Right atrium auricular region (tissue), 2 donors: ENCODE results near the gene SACM1L. TPM values are rescaled to one million over a fixed set of nuclear protein-coding genes. Genes with fewer than 3 reads are reported as not detected.
A peak's percentile ranks its signal among the peaks of the same experiment; 100 is the strongest.

Experiments
- DNase-seq: peaks from one replicate; pipeline ENCODE4 v3.0.0-alpha.2; 2019; ENCODE audit warnings: low spot score
- H3K27ac ChIP-seq, 2 donors: fragments of 200-600 bp; sonication (generic); 1 replicate in 1 of 2; 2 replicates in 1 of 2; pipeline ENCODE4 v1.5.1; 2016 to 2019
- H3K27me3 ChIP-seq, 2 donors: fragments of 200-600 bp; sonication (generic); one replicate each; pipeline versions ENCODE4 v1.5.1 to v1.6.0; 2017 to 2019
- H3K36me3 ChIP-seq: fragments of 200-600 bp; sonication (generic); one replicate; pipeline ENCODE4 v1.5.1; 2016
- H3K4me1 ChIP-seq, 2 donors: fragments of 200-600 bp; sonication (generic); one replicate each; pipeline versions ENCODE4 v1.5.1 to v1.6.0; 2017 to 2019
- H3K4me3 ChIP-seq, 2 donors: fragments of 200-600 bp; sonication (generic); 1 replicate in 1 of 2; 2 replicates in 1 of 2; pipeline ENCODE4 v1.5.1; 2017 to 2019; ENCODE audit warnings: mild to moderate bottlenecking in 1 of 2, moderate library complexity in 1 of 2
- H3K9me3 ChIP-seq, 2 donors: fragments of 200-600 bp; sonication (generic); one replicate each; pipeline ENCODE4 v1.5.1; 2019
- CTCF ChIP-seq, 2 donors: fragments of 200-600 bp; sonication (generic); IDR thresholded peaks; one replicate each; pipeline ENCODE4 v1.5.1; 2019; ENCODE audit warnings: antibody characterized with exemption in 2 of 2
- total RNA-seq, 2 donors: library from RNA; depleted of rRNA; stranded (reverse); fragments of >200 nt; gene quantifications; one replicate each; pipeline ENCODE4 v1.1.0, GENCODE V29; 2016

The SACM1L gene
- total RNA-seq, 2 donors from 2014 or later = 16.6 to 18.7 TPM

- Histone ChIP-seq H3K27me3 (peaks cover 0 to 9% of the 10 kb centered on the region in 2 donors), H3K36me3 (no peaks in the 10 kb centered on the region), H3K9me3 (peaks cover 0 to 14% of the 10 kb centered on the region in 2 donors), H3K4me3 (no peak overlapping the region), H3K4me1 (peaks cover 0 to 11% of the 10 kb centered on the region in 2 donors), H3K27ac (no peak overlapping the region)
- TF ChIP-seq CTCF (IDR thresholded peaks at IDR 0.05) = no peak
- DNase-seq = peak; percentile 13
Observed at GRCh38 chr3:45792036-45792435, 102.8 kb downstream of the SACM1L start.

GRCh38 chr3:45792516-45793172, 103.4 kb downstream of the SACM1L start:
- peaks cover 0 to 9% of the 10 kb centered on the region in 2 donors for H3K27me3 ChIP-seq
- H3K9me3 ChIP-seq = peaks cover 0 to 14% of the 10 kb centered on the region in 2 donors
- DNase-seq = peak; percentile 36
- H3K36me3 ChIP-seq = no peaks in the 10 kb centered on the region
- H3K27ac ChIP-seq = no peak overlapping the region
- no peak for TF ChIP-seq CTCF (IDR thresholded peaks at IDR 0.05)
- H3K4me3 ChIP-seq = no peak overlapping the region
- peaks cover 0 to 11% of the 10 kb centered on the region in 2 donors for H3K4me1 ChIP-seq

GRCh38 chr3:45793482-45794176, 104.4 kb downstream of the SACM1L start:
- Histone ChIP-seq H3K4me3 (no peak overlapping the region), H3K4me1 (peaks cover 0 to 11% of the 10 kb centered on the region in 2 donors), H3K9me3 (peaks cover 0 to 14% of the 10 kb centered on the region in 2 donors), H3K27me3 (peaks cover 0 to 9% of the 10 kb centered on the region in 2 donors), H3K27ac (no peak overlapping the region), H3K36me3 (no peaks in the 10 kb centered on the region)
- DNase-seq = peak; percentile 28
- no peak for TF ChIP-seq CTCF (IDR thresholded peaks at IDR 0.05)

GRCh38 chr3:45794177-45794560, 105.0 kb downstream of the SACM1L start:
- peaks cover 0 to 11% of the 10 kb centered on the region in 2 donors for H3K9me3 ChIP-seq

DNA sequence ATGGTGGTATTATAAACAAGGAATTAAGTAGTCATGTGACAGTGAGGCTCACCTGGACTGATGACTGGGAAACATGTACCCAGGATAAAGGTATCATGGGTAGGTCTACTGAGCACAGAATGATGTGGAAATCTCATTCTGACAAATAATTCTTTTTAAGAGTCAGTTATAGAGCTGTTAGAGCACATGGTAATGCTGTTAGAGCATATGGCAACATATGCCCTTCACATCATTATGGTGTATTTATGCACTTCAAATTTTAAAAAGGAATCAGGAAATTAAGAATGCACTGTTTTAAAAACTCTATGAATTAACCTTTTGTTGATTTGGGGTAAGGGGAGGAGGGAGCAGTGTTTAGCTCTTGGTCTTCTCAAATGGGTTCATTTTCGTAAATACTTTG, 105.5 kb downstream of the SACM1L start:
- peaks cover 0 to 11% of the 10 kb centered on the region in 2 donors for H3K4me1 ChIP-seq
- H3K27me3 ChIP-seq = peaks cover 0 to 9% of the 10 kb centered on the region in 2 donors

More at GRCh38 chr3:45794177-45794560, 105.0 kb downstream of the SACM1L start:
- Histone ChIP-seq H3K36me3 (no peaks in the 10 kb centered on the region), H3K4me1 (peaks cover 0 to 11% of the 10 kb centered on the region in 2 donors), H3K27ac (no peak overlapping the region), H3K4me3 (no peak overlapping the region), H3K27me3 (peaks cover 0 to 9% of the 10 kb centered on the region in 2 donors)
- peak; percentile 38 for DNase-seq
- no peak for TF ChIP-seq CTCF (IDR thresholded peaks at IDR 0.05)

More for the DNA sequence above, 105.5 kb downstream of the SACM1L start:
- TF ChIP-seq CTCF (IDR thresholded peaks at IDR 0.05) = no peak
- no peak overlapping the region for H3K27ac ChIP-seq
- no peak overlapping the region for H3K4me3 ChIP-seq
- H3K9me3 ChIP-seq = peaks cover 0 to 6% of the 10 kb centered on the region in 2 donors
- no peaks in the 10 kb centered on the region for H3K36me3 ChIP-seq
- no peak for DNase-seq

Other genes with a start within 250 kb of the SACM1L start
- gene LIMD1, start 94.6 kb upstream of the SACM1L start, total RNA-seq = 10 to 100 TPM; 15.8 to 19.4 TPM
- not detected for gene SLC6A20, start 107.1 kb downstream of the SACM1L start, total RNA-seq
- gene LZTFL1, start 152.7 kb downstream of the SACM1L start, total RNA-seq = 1 to 10 TPM; 8.3 to 8.9 TPM
- gene CCR9, start 197.1 kb downstream of the SACM1L start, total RNA-seq = not detected